ENCODE measurements around the gene KLF13. TPM values are rescaled to one million over a fixed set of nuclear protein-coding genes. Genes with fewer than 3 reads are reported as not detected.

Gene KLF13
- total RNA-seq, 2 donors from 2014 or later: 25.7 to 38.4 TPM

DNA sequence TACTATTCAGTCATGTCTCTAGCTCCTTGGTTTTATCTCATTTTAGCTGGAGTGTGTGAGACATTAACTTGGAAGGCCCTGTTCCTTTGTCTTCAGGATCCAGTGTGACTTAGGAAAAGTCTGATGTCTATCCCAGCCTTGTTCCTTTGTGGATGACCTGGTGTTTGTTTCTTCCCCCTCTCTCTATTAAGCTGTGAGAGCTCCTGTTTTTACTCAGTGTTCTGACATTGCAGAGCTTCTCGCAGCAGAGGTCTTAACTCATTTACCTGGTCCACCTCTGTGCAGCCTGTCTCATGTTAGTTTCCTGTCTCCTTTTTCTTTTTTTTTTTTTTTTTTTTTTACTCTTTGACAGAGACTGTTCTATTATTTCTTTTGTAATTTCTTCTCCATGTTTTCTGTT lies 43.1 kb downstream of the KLF13 start:
- intact Hi-C loops (cut with DNase I): no loop called here
- peak overlapping the region in 2 of 4 donors; percentile 4 to 35 for H3K27ac ChIP-seq
- 100% methylated on average over 1 of the region's 1 CpG for WGBS, 2 donors
- H3K36me3 ChIP-seq (replicated peaks in 1 of 2; ENCODE audit: insufficient read depth in 1 of 2, low read depth in 2 of 2): peaks cover 0 to 4% of the 10 kb centered on the region in 2 donors
- DNase-seq: no peak
- peaks cover 80% of the 10 kb centered on the region for H3K4me1 ChIP-seq
- H3K27me3 ChIP-seq: no peaks in the 10 kb centered on the region
- no peak for ATAC-seq
- H3K9me3 ChIP-seq: no peaks in the 10 kb centered on the region
- H3K4me3 ChIP-seq: no peak overlapping the region
- TF ChIP-seq, protein P1, sequence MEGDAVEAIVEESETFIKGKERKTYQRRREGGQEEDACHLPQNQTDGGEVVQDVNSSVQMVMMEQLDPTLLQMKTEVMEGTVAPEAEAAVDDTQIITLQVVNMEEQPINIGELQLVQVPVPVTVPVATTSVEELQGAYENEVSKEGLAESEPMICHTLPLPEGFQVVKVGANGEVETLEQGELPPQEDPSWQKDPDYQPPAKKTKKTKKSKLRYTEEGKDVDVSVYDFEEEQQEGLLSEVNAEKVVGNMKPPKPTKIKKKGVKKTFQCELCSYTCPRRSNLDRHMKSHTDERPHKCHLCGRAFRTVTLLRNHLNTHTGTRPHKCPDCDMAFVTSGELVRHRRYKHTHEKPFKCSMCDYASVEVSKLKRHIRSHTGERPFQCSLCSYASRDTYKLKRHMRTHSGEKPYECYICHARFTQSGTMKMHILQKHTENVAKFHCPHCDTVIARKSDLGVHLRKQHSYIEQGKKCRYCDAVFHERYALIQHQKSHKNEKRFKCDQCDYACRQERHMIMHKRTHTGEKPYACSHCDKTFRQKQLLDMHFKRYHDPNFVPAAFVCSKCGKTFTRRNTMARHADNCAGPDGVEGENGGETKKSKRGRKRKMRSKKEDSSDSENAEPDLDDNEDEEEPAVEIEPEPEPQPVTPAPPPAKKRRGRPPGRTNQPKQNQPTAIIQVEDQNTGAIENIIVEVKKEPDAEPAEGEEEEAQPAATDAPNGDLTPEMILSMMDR (IDR thresholded peaks at IDR 0.05): no peak
- no peak for TF ChIP-seq POLR2A (IDR thresholded peaks at IDR 0.05)

DNA sequence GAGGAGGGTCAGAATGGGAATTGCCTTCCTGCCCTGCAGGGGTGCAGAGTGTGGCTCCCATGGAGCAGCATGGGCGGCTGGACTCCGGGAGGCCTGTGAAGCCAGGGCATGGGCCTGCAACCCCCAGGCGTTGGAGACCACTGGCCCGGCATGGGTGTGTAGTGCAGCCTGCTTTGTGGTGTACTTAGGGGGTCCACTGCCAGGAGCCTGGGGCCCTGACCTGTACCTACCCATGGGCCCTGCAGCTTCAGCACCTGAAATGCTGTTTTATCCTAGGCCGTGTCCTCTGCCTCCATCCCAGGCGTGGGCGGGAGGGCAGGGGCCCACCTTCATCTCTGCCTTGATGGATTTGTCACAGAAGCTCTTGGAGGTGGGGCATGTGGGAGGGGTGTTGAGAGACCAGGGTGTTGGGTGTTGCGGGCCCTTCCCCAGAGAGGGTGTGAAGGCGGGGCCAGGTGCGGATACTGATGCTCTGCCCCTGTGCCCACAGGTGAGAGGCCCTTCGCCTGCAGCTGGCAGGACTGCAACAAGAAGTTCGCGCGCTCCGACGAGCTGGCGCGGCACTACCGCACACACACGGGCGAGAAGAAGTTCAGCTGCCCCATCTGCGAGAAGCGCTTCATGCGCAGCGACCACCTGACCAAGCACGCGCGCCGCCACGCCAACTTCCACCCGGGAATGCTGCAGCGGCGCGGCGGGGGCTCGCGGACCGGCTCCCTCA lies 45.0 kb downstream of the KLF13 start:
- H3K27ac ChIP-seq: peak overlapping the region in 1 of 4 donors; percentile 41
- no peak for TF ChIP-seq POLR2A (IDR thresholded peaks at IDR 0.05)
- TF ChIP-seq, protein P1 (IDR thresholded peaks at IDR 0.05): no peak
- ATAC-seq (no peak), DNase-seq (no peak)
- peaks cover 0 to 6% of the 10 kb centered on the region in 2 donors for H3K36me3 ChIP-seq (replicated peaks in 1 of 2; ENCODE audit: insufficient read depth in 1 of 2, low read depth in 2 of 2)
- no peaks in the 10 kb centered on the region for H3K27me3 ChIP-seq
- H3K9me3 ChIP-seq: no peaks in the 10 kb centered on the region
- H3K4me1 ChIP-seq: peaks cover 60% of the 10 kb centered on the region
- intact Hi-C loops (cut with DNase I): no loop called here
- no peak overlapping the region for H3K4me3 ChIP-seq
- WGBS, 2 donors: 96% methylated on average over 34 of the region's 38 CpGs; no CpG with 5 or more reads in 1 of the 2 donors

DNA sequence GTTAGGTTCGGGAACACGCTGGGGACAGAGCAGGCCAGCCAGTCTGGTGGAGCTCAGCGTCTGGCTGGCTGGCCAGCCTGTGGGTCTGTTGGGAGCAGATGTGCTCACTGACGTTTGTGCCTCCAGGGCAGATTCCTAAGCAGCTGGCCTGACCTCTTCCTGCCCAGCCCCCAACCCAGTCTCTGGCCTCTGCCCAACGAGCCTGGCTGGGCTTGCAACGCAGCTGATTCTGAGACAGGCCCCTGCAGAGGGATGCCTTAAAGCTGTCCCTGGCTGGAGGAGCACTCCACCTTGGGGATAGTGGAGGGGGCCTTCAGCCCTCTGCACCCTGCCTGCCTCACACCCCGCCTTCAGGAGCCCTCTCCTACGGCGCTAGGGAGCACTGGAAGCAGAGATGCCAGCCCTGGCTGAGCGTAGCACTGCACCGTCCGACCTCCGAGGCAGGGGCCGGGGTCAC lies 46.0 kb downstream of the KLF13 start:
- ATAC-seq (peak; percentile 47), DNase-seq (peak; percentile 53 to 68 (median 67))
- H3K36me3 ChIP-seq (replicated peaks in 1 of 2; ENCODE audit: insufficient read depth in 1 of 2, low read depth in 2 of 2): peaks cover 0 to 6% of the 10 kb centered on the region in 2 donors
- H3K9me3 ChIP-seq: no peaks in the 10 kb centered on the region
- intact Hi-C loops (cut with DNase I): no loop called here
- H3K4me1 ChIP-seq: peaks cover 54% of the 10 kb centered on the region
- H3K27me3 ChIP-seq: no peaks in the 10 kb centered on the region
- TF ChIP-seq POLR2A (IDR thresholded peaks at IDR 0.05): no peak
- TF ChIP-seq, protein P1 (IDR thresholded peaks at IDR 0.05): no peak
- peak overlapping the region in 1 of 4 donors; percentile 41 for H3K27ac ChIP-seq
- 69 to 87% methylated on average over 6 to 14 of the region's 14 CpGs for WGBS, 2 donors
- H3K4me3 ChIP-seq: no peak overlapping the region

DNA sequence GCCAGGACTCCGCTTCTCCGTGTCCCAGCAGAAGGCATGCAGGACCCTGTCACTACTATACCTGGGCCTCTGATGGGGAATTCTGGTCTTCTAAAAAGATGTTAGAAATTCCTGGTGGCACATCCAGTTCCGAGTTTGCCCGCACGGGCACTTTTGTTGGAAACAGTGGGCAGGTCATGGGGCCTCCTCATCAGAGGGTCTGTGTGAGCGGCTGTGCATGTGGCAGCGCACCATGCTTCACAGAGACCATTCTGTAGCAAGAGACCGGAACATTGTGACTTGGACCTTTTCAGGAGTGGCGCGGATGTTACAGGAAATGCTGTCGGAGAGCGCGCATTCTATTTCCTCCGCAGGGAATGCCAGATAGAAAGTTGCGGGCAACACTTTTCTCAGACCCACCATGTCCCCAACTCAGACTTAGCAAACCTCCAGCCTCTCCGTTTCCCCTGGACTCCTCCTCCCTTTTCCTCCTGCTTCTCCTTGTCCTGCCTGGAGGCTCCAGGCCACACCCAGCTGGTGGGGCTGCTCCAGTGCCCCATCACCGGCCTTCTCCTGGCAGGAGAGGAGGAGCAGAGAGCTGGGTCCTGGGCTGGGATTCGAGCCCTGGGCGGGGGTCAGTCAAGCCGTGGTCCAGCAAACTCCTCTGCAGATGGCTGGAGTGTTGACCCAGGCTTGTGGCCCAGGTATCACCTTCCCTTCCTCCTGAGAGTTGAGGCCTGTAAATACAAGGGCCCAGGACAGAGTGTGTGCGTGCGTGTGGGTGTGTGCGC lies 46.6 kb downstream of the KLF13 start:
- TF ChIP-seq, protein P1 (IDR thresholded peaks at IDR 0.05): no peak
- TF ChIP-seq POLR2A (IDR thresholded peaks at IDR 0.05): no peak
- H3K27ac ChIP-seq: no peak overlapping the region
- DNase-seq (no peak), ATAC-seq (no peak)
- intact Hi-C loops (cut with DNase I): no loop called here
- H3K27me3 ChIP-seq: no peaks in the 10 kb centered on the region
- 87 to 93% methylated on average over 16 to 22 of the region's 23 CpGs for WGBS, 2 donors
- H3K9me3 ChIP-seq: no peaks in the 10 kb centered on the region
- peaks cover 48% of the 10 kb centered on the region for H3K4me1 ChIP-seq
- H3K36me3 ChIP-seq (replicated peaks in 1 of 2; ENCODE audit: insufficient read depth in 1 of 2, low read depth in 2 of 2): peaks cover 0 to 6% of the 10 kb centered on the region in 2 donors
- H3K4me3 ChIP-seq: no peak overlapping the region

Data from body of pancreas (tissue), 4 donors.